Suprapubic skin (tissue), 4 donors: ENCODE data around the gene CGB2. TPM values are rescaled to one million over a fixed set of nuclear protein-coding genes. Genes with fewer than 3 reads are reported as not detected.

Experiments used
- DNase-seq, 2 donors: peaks; one replicate each; pipeline ENCODE4 v3.0.0-alpha.2; 2019; ENCODE audit warnings: low spot score in 2 of 2
- H3K27ac ChIP-seq: fragments of 200-600 bp; sonication (generic); one replicate; pipeline ENCODE4 v1.5.1; 2019
- H3K27me3 ChIP-seq: fragments of 200-600 bp; sonication (generic); one replicate; pipeline ENCODE4 v1.5.1; 2019
- H3K36me3 ChIP-seq: fragments of 200-600 bp; sonication (generic); one replicate; pipeline ENCODE4 v1.5.1; 2019
- H3K4me1 ChIP-seq: fragments of 200-600 bp; sonication (generic); one replicate; pipeline ENCODE4 v1.5.1; 2019
- H3K4me3 ChIP-seq: fragments of 200-600 bp; sonication (generic); one replicate; pipeline ENCODE4 v1.5.1; 2019; ENCODE audit warnings: mild to moderate bottlenecking
- H3K9me3 ChIP-seq: fragments of 200-600 bp; sonication (generic); one replicate; pipeline ENCODE4 v1.5.1; 2019
- CTCF ChIP-seq, 2 donors: fragments of 200-600 bp in 1 of 2; fragments of 450-650 bp in 1 of 2; sonication (generic) in 1 of 2; IDR thresholded peaks; one replicate each; pipeline ENCODE4 v1.5.1; 2016 to 2019; ENCODE audit warnings: antibody characterized with exemption in 2 of 2, mild to moderate bottlenecking in 1 of 2, moderate library complexity in 1 of 2
- EP300 ChIP-seq: sonication (generic); formaldehyde crosslinking; IDR thresholded peaks from one replicate; pipeline ENCODE4 v1.6.1; 2017; ENCODE audit warnings: antibody characterized with exemption
- POLR2A ChIP-seq, 2 donors: fragments of 450-650 bp; IDR thresholded peaks; one replicate each; pipeline ENCODE4 v1.6.1; 2017; ENCODE audit warnings: antibody characterized with exemption in 2 of 2, mild to moderate bottlenecking in 2 of 2, moderate library complexity in 2 of 2
- POLR2AphosphoS5 ChIP-seq, 3 donors: sonication (generic); formaldehyde crosslinking; IDR thresholded peaks; one replicate each; pipeline ENCODE4 v1.6.1; 2017; ENCODE audit warnings: antibody characterized with exemption in 3 of 3
- WGBS: methylation state at CpG from one replicate; pipeline ENCODE4 v1.1.5; 2018; 5-methylcytosine and 5-hydroxymethylcytosine counted together
- total RNA-seq, 4 donors: library from RNA; depleted of rRNA; stranded (reverse); fragments of >200 nt; gene quantifications; one replicate each; pipeline ENCODE4 v1.1.0, GENCODE V29; 2016

Gene CGB2
- total RNA-seq, 4 donors from 2014 or later = not detected

- TF ChIP-seq POLR2AphosphoS5 (IDR thresholded peaks at IDR 0.05) (no peak), CTCF (IDR thresholded peaks at IDR 0.05) (no peak), EP300 (no peak), POLR2A (IDR thresholded peaks at IDR 0.05) (no peak)
These were observed 39.7 kb upstream of the CGB2 start for GRCh38 chr19:48991873-48992580.

DNA sequence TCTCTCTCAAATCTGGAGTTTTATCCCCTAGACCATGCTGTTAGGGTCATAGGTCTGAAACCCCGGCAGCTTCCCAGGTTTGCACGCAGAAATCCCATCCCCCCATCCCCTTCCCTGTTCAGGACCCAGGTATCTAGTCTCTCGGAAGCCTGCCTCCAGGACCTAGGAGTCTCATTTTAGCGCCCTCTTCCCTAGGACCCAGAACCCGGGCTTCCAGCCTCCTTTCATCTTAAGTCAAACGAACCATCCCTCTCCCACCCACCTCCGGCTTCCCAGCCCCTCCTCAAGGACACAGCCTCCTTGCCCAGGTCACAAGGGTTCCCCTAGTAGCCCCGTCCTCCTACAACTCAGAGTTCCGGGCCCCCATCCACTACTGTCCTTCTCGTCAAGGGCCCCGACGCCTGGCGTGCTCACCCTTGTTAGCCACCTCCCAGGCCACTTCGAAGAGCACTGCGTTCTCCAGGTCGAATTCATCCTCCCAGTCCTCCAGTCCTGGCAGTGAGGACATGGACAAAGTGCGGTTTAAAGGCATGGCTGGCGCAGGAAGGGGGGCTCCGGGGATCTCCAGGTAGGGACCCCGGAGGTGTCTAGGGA lies 39.0 kb upstream of the CGB2 start:
- Histone ChIP-seq H3K4me1 (peaks cover 44% of the 10 kb centered on the region), H3K36me3 (peaks cover 15% of the 10 kb centered on the region)

More at GRCh38 chr19:48991873-48992580, 39.7 kb upstream of the CGB2 start:
- H3K9me3 ChIP-seq = no peaks in the 10 kb centered on the region
- 8% methylated on average over 8 of the region's 8 CpGs for WGBS
- H3K4me3 ChIP-seq = peak overlapping the region; percentile 76
- no peak for DNase-seq
- no peaks in the 10 kb centered on the region for H3K27me3 ChIP-seq
- H3K36me3 ChIP-seq = peaks cover 21% of the 10 kb centered on the region
- peaks cover 44% of the 10 kb centered on the region for H3K4me1 ChIP-seq
- H3K27ac ChIP-seq = peak overlapping the region; percentile 95

GRCh38 chr19:48993175-48994034 lies 38.3 kb upstream of the CGB2 start, which contains the start of the genes GYS1 and RUVBL2:
Gene GYS1 (minus strand): TSS chr19:48993309. CDS start chr19:48993112, 197 bp downstream.
Gene RUVBL2 (plus strand): TSS chr19:48993887. CDS start chr19:48993912, 25 bp downstream.
- Histone ChIP-seq H3K27me3 (no peaks in the 10 kb centered on the region), H3K4me1 (peaks cover 44% of the 10 kb centered on the region), H3K9me3 (no peaks in the 10 kb centered on the region), H3K27ac (peak within 1 kb of the TSS; percentile 95), H3K4me3 (peak within 1 kb of the TSS; percentile 76), H3K36me3 (peaks cover 8% of the 10 kb centered on the region)
- TF ChIP-seq EP300 = no peak
- peak in 1 of 2 donors; percentile 79 for TF ChIP-seq POLR2A (IDR thresholded peaks at IDR 0.05)
- peak; percentile 99 for TF ChIP-seq CTCF (IDR thresholded peaks at IDR 0.05)
- peak in 2 of 3 donors; percentile 65 to 79 for TF ChIP-seq POLR2AphosphoS5 (IDR thresholded peaks at IDR 0.05)
- WGBS = under 1% methylated on average over 32 of the region's 56 CpGs
- DNase-seq = peak; percentile 99 to 100

More for the DNA sequence above, 39.0 kb upstream of the CGB2 start:
- peak overlapping the region; percentile 76 for H3K4me3 ChIP-seq
- TF ChIP-seq CTCF (IDR thresholded peaks at IDR 0.05) (no peak), EP300 (no peak), POLR2AphosphoS5 (IDR thresholded peaks at IDR 0.05) (no peak), POLR2A (IDR thresholded peaks at IDR 0.05) (no peak)
- 1% methylated on average over 17 of the region's 20 CpGs for WGBS
- peak overlapping the region; percentile 95 for H3K27ac ChIP-seq
- H3K27me3 ChIP-seq = no peaks in the 10 kb centered on the region
- H3K9me3 ChIP-seq = no peaks in the 10 kb centered on the region
- DNase-seq = peak in 1 of 2 donors; percentile 81

DNA sequence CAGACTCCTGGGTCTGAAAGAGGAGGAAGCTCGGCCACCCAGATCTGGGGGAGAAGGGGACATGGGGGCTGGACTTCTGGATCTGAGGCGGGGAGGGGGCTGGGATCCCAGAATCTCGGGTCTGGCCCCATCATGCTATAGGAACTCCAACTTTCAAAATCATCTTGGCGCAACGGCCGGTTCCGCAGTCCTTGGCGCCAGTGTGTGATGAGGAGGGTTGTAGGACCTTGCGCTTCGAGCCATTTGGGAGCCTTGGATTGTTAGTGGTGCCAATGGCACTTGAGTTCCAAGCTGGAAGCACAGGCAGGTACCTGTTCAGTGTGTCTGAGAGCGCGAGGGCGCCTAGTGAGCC lies 37.7 kb upstream of the CGB2 start:
- H3K4me3 ChIP-seq = peak overlapping the region; percentile 76
- 0% methylated on average over 13 of the region's 13 CpGs for WGBS
- H3K27ac ChIP-seq = peak overlapping the region; percentile 95
- H3K27me3 ChIP-seq = no peaks in the 10 kb centered on the region
- H3K4me1 ChIP-seq = peaks cover 44% of the 10 kb centered on the region
- no peaks in the 10 kb centered on the region for H3K9me3 ChIP-seq
- DNase-seq = no peak
- TF ChIP-seq POLR2A (IDR thresholded peaks at IDR 0.05) = no peak
- TF ChIP-seq EP300 = no peak
- no peak for TF ChIP-seq POLR2AphosphoS5 (IDR thresholded peaks at IDR 0.05)
- TF ChIP-seq CTCF (IDR thresholded peaks at IDR 0.05) = no peak
- peaks cover 2% of the 10 kb centered on the region for H3K36me3 ChIP-seq
